Endodermal cell (in vitro differentiated cells): ENCODE data around the gene CHGA. TPM values are rescaled to one million over a fixed set of nuclear protein-coding genes. Genes with fewer than 3 reads are reported as not detected.

ENCODE experiments used
- DNase-seq: peaks from one replicate; pipeline ENCODE4 v3.0.0-alpha.2; 2017
- H3K27ac ChIP-seq: 2 replicates; pipeline ENCODE4 v1.5.1; 2013; ENCODE audit warnings: mild to moderate bottlenecking, low read depth, low read length, moderate library complexity
- H3K27me3 ChIP-seq: 2 replicates; pipeline ENCODE4 v1.6.1; 2013; ENCODE audit warnings: mild to moderate bottlenecking, low read length, moderate library complexity; ENCODE audit not compliant: insufficient read depth, control insufficient read depth, poor library complexity, severe bottlenecking
- H3K36me3 ChIP-seq: 2 replicates; pipeline ENCODE4 v1.7.0; 2013; ENCODE audit warnings: mild to moderate bottlenecking, low read length, moderate library complexity; ENCODE audit not compliant: control insufficient read depth, insufficient read depth
- H3K4me1 ChIP-seq: one replicate; pipeline ENCODE4 v1.7.0; 2013; ENCODE audit warnings: low read length; ENCODE audit not compliant: control insufficient read depth, insufficient read depth
- H3K4me3 ChIP-seq: 2 replicates; pipeline ENCODE4 v1.5.1; 2013; ENCODE audit warnings: mild to moderate bottlenecking, low read length, moderate library complexity
- H3K9ac ChIP-seq: 2 replicates; pipeline ENCODE4 v1.6.1; 2013; ENCODE audit warnings: mild to moderate bottlenecking, low read length, moderate library complexity; ENCODE audit not compliant: poor library complexity, severe bottlenecking; ENCODE audit errors: extremely low read depth
- H3K9me3 ChIP-seq: 2 replicates; pipeline ENCODE4 v1.6.1; 2013; ENCODE audit warnings: mild to moderate bottlenecking, low read length, moderate library complexity; ENCODE audit not compliant: control insufficient read depth
- H3K27ac Mint-ChIP-seq: 2 replicates; pipeline ENCODE4 v1.8.0; 2020; ENCODE audit warnings: mixed read lengths
- H3K27me3 Mint-ChIP-seq: 2 replicates; pipeline ENCODE4 v1.8.0; 2021; ENCODE audit warnings: mild to moderate bottlenecking, mixed read lengths; ENCODE audit not compliant: insufficient read depth
- H3K36me3 Mint-ChIP-seq: 2 replicates; pipeline ENCODE4 v1.8.0; 2020; ENCODE audit warnings: low read depth, mixed read lengths
- H3K4me1 Mint-ChIP-seq: 2 replicates; pipeline ENCODE4 v1.8.0; 2020; ENCODE audit warnings: mixed read lengths
- H3K4me3 Mint-ChIP-seq: 2 replicates; pipeline ENCODE4 v1.8.0; 2020; ENCODE audit warnings: mild to moderate bottlenecking, moderate library complexity, mixed read lengths
- H3K9me3 Mint-ChIP-seq: 2 replicates; pipeline ENCODE4 v1.8.0; 2020; ENCODE audit warnings: mild to moderate bottlenecking, mixed read lengths
- CTCF ChIP-seq: fragments of 200-600 bp; sonication (generic); conservative IDR thresholded peaks from 2 replicates; pipeline ENCODE4 v1.5.0; 2021; ENCODE audit warnings: antibody characterized with exemption, mild to moderate bottlenecking
- WGBS, 2 experiments: methylation state at CpG; one replicate each; pipeline versions ENCODE4 v1.1.5 to v1.1.7; 2013; ENCODE audit warnings: missing lambda C conversion rate in 2 of 2, mixed read lengths in 1 of 2; ENCODE audit not compliant: insufficient coverage in 1 of 2, insufficient read length in 1 of 2; 5-methylcytosine and 5-hydroxymethylcytosine counted together
- total RNA-seq, 2 donors: library from RNA; stranded (reverse); fragmentation: NEBNext Ultra II Directional in 1 of 2; extraction: Animal tissue kit (Norgen Biotek cat#: 25700) in 1 of 2; gene quantifications; 2 replicates in 1 of 2; 3 replicates in 1 of 2; pipeline ENCODE4 v1.2.1, GENCODE V29; 2021

Gene CHGA
- total RNA-seq, 2 donors from 2014 or later: 4.6 TPM

GRCh38 chr14:92938235-92938875 lies 15.4 kb downstream of the CHGA start:
- no peaks in the 10 kb centered on the region for H3K27me3 Mint-ChIP-seq
- no peak overlapping the region for H3K4me3 ChIP-seq
- no peaks in the 10 kb centered on the region for H3K9me3 Mint-ChIP-seq
- 85% methylated on average over 5 to 9 of the region's 9 CpGs for WGBS, 2 experiments
- no peak overlapping the region for H3K27ac Mint-ChIP-seq
- no peaks in the 10 kb centered on the region for H3K4me1 ChIP-seq
- H3K4me3 Mint-ChIP-seq: no peak overlapping the region
- no peak overlapping the region for H3K27ac ChIP-seq
- peak; percentile 27 for TF ChIP-seq CTCF
- no peak overlapping the region for H3K9ac ChIP-seq
- H3K27me3 ChIP-seq: no peaks in the 10 kb centered on the region
- H3K9me3 ChIP-seq: no peaks in the 10 kb centered on the region
- H3K36me3 Mint-ChIP-seq: peaks cover 8% of the 10 kb centered on the region
- no peak for DNase-seq
- no peaks in the 10 kb centered on the region for H3K4me1 Mint-ChIP-seq
- no peaks in the 10 kb centered on the region for H3K36me3 ChIP-seq

GRCh38 chr14:92938890-92939671 lies 16.1 kb downstream of the CHGA start:
- H3K27ac ChIP-seq: no peak overlapping the region
- no peaks in the 10 kb centered on the region for H3K36me3 ChIP-seq
- H3K4me1 ChIP-seq: no peaks in the 10 kb centered on the region
- no peak for DNase-seq
- Mint-ChIP-seq H3K4me3 (no peak overlapping the region), H3K36me3 (peaks cover 8% of the 10 kb centered on the region), H3K27me3 (no peaks in the 10 kb centered on the region), H3K27ac (no peak overlapping the region), H3K9me3 (no peaks in the 10 kb centered on the region), H3K4me1 (no peaks in the 10 kb centered on the region)
- 92 to 93% methylated on average over 25 to 27 of the region's 27 CpGs for WGBS, 2 experiments
- H3K9me3 ChIP-seq: no peaks in the 10 kb centered on the region
- TF ChIP-seq CTCF: no peak
- H3K27me3 ChIP-seq: no peaks in the 10 kb centered on the region
- H3K4me3 ChIP-seq: no peak overlapping the region
- no peak overlapping the region for H3K9ac ChIP-seq

GRCh38 chr14:92939699-92940098 lies 16.7 kb downstream of the CHGA start:
- Mint-ChIP-seq H3K27ac (no peak overlapping the region), H3K4me3 (no peak overlapping the region)
- TF ChIP-seq CTCF: no peak

More at GRCh38 chr14:92939699-92940098, 16.7 kb downstream of the CHGA start:
- WGBS, 2 experiments: 93 to 96% methylated on average over 12 of the region's 12 CpGs
- H3K4me3 ChIP-seq: no peak overlapping the region
- no peak overlapping the region for H3K9ac ChIP-seq
- no peaks in the 10 kb centered on the region for H3K9me3 ChIP-seq
- no peaks in the 10 kb centered on the region for H3K9me3 Mint-ChIP-seq
- H3K4me1 Mint-ChIP-seq: no peaks in the 10 kb centered on the region
- no peak for DNase-seq
- no peaks in the 10 kb centered on the region for H3K36me3 ChIP-seq
- peaks cover 13% of the 10 kb centered on the region for H3K36me3 Mint-ChIP-seq
- no peaks in the 10 kb centered on the region for H3K27me3 ChIP-seq
- no peak overlapping the region for H3K27ac ChIP-seq
- no peaks in the 10 kb centered on the region for H3K4me1 ChIP-seq
- no peaks in the 10 kb centered on the region for H3K27me3 Mint-ChIP-seq
